GM19099 (cell line): Measurements from ENCODE around the gene RBL1.

Experiments used
- POLR2A ChIP-seq: IDR thresholded peaks from 3 replicates; pipeline ENCODE4 v1.6.1; 2011; ENCODE audit warnings: low read depth; ENCODE audit not compliant: insufficient read length; ENCODE audit errors: extremely low read depth

The RBL1 gene

GRCh38 chr20:36956674-36957073, 139.1 kb downstream of the RBL1 start:
- no peak for TF ChIP-seq POLR2A

DNA sequence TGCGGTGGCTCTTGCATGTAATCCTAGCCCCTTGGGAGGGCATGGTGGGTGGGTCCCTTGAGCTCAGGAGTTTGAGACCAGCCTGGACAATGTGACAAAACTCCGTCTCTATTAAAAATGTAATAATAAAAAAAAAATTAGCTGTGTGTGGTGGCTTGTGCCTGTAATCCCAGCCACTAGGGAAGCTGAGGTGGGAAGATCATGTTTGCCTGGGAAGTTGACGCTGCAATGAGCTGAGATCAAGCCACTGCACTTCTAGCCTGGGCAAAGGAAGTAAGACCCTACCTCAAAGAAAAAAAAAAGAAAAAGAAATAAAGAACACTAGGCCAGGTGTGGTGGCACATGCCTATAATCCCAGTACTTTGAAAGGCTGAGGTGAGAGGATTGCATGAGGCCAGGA, 139.8 kb downstream of the RBL1 start:
- TF ChIP-seq POLR2A, result no peak

- no peak for TF ChIP-seq POLR2A
These were observed 143.6 kb downstream of the RBL1 start for GRCh38 chr20:36951979-36952738.

DNA sequence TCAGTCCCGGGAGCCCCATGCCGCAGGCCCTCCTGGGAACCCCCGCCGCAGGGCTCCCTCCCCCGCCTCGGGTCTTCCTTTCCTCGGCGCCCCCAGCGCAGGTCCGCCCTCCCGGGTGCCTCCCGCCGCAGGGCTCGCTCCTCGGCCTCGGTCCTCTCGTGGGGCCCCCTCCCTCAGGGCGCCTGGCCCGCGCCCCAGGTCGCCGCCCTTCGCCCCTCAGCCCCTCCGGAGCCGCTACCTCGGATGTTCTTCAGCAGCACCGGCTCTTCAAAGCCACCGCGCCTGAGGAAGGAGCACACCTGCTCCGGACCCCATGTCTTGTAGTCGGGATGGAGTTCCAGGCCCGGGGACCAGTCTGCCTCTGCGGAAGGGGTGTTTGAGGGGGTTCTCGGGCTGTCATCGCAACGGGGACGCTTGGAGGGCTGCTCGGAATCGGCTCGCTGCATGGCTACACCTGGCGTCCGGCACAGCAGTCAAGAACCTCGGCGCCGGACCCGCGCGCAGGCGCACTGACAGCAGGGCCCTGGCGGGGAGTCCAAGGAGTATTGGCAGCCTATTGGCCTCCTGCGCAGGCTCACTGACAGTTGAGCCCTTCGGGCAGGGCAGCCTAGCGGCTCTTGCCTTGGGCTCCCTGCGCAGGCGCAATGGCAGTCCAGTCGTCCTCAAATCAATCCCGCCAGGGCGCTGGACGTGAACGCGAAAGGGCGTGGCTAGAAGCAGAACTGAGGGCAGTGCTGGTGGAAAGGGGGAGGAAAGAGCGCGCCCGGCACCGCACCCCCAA, 144.4 kb downstream of the RBL1 start, which contains the start of gene SAMHD1:
Gene SAMHD1 (minus strand): TSS at position 511 of the 781 bp plus-strand sequence. CDS start 65 bp downstream, at position 446.
- TF ChIP-seq POLR2A, result peak; percentile 81

- peak; percentile 50 for TF ChIP-seq POLR2A
These were observed 145.2 kb downstream of the RBL1 start for GRCh38 chr20:36950414-36951197.
